GM21381 (cell line): Measurements from ENCODE around the gene CLEC18C.
"Not testable (repeated sequence)": the region's sequence is repeated elsewhere in the genome, so short reads cannot be mapped to it uniquely, and the experiment has no call there.

ENCODE experiments used
- ATAC-seq: cut with Tn5 transposase; IDR thresholded peaks from one replicate; pipeline ENCODE4 v1.9.1; 2021; ENCODE audit warnings: mild to moderate bottlenecking, moderate library complexity; ENCODE audit not compliant: unreplicated experiment

The CLEC18C gene

DNA sequence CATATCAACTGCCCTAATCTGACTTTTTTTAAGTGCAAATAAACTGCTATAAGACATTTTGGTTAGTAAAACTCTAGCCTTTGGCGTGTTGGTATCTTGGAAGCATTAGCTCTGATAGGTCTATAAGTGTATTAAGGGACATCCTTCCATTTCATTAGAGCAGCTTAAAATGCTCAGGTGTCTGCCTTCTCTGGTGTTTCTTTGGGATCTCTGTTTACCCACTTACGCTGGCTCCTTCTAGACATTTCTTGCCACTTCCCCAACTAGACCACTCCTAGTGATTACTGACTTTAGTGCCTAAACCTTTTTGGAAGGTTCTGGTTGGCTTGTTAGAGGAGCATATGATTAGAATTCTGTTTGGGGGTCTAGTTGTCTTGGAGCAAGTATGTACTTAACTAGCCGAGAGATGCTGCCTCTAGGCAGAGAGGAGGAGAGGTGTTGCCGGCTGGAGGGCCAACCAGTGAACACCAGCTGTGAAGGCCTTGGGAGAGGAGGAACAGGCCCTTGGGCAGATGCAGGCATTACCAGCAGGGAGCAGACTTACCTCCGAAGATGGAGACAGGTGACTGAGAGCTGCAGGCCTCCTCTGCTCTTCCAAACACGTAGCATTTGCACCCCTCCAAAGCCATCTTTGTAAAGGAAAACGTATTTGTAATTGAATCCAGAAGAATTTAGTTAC lies 15.2 kb upstream of the CLEC18C start:
- ATAC-seq = no peak

DNA sequence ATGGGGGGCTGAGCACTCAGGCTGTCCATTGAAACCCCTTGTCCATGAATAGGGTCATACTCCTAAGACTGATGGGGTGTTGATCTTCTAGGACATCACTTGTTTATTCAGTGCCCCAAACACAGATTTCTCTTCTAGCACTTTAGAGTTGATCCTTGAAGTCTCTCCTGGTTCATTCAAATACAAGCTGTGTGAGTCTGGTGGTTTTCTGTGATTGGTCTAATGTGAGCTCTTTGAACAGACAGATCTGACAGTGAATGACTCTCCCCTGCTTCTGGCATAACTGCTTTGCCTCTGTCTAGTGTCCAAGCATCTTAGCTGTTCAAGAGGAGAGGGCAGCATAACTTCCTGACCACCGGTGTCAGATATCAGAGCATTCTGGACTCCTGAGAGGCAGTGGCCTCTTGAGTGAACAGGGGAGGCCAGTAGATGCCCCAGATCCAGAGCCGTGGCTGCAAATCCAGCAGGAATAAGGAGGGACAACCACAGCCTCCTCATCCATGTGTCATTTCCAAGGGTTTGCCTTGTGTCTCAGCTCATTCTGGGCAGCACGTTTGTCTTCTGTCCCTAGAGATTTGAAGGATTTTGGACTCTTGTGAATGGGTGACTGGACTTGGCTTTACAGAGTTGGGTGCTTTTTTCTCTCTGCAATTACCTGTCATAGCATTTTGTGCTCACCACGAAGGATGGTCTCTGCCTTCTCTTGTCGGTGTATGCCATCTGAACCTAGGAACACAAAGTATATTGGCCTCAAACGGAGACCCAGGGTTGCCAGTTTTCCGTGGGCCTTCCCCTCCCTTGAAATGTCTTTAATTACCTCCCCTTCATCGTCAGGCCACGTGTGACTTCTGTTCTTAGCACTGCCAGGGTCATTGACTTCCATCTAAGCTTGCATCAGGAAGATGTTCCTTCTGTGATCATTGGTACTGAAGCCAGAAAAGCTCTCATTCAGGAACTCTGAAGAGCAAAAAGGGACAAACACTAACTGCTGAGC lies 13.9 kb upstream of the CLEC18C start:
- no peak for ATAC-seq

DNA sequence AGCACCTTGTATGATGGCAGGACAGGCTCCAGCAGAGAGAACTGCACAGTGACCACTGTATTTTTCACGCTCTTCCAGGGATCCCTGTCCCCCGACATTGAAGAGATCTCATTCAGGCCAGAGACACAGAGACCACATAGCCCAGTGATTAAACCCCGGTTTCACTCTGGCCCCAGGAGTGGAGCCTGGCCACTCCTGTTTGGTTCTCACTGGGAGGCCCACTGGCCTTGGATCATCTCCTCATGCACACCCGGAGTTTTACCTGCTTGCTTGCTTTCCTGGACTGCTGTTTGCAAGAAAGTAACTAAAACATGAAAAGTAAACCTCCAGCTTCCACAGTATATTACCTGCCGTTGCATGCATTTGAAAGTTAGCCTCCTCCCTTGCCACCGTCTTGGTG lies 13.2 kb upstream of the CLEC18C start:
- no peak for ATAC-seq

DNA sequence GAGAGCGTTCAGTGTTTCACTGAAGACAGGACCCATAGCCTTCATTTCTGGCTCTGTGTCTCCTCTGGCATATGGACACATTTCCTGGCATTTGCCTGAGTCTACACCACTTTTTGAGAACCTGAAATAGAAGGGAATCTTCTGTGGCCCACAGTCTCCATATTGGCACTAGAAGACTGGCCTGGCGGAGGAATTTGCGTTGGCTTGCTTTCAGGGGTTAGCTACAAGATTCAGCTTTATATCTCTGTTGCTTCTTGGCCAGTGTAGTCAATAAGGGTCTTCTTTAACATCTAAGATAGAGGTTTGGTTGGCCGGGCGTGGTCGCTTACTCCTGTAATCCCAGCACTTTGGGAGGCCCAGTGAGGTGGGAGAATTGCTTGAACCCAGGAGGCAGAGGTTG lies 12.8 kb upstream of the CLEC18C start:
- ATAC-seq = no peak

DNA sequence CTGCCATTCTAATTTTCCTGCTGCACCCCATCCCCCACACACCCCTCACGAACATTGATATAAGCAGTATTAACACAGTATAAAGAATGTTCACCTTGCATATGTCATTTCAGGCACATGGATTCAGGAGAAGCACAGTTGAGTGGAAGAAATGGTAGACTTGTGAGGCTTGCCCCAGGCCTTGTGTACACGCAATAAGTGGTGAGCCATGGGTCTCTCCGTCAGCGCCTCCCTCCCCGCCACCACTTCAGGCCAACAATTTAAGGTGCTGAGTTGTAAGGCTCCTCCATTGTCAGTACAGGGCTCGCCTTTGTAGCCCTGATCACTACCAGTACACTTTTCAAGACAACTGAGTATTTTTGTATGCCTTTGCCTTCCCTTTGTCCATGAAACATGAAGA lies 12.2 kb upstream of the CLEC18C start:
- ATAC-seq = no peak

DNA sequence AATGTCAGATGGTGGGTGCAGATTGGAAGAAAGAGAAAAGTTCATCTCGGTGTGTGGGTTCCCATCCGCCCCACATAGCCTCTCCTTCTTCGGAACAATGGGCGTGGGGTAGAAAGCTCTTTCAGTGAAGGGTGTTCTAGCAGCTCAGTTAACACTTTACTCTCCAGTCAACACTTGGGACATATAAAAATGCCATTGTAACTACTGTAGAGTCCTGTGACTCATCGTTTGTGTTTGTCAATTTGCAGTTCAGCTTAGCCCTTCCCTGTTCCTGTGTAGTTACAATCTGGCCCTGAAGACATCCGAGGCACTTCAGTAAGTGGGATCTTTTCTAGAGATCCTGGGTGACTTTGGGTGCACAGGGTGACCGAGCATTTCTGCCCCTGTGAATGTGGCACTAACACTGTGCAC lies 11.5 kb upstream of the CLEC18C start:
- ATAC-seq = no peak

DNA sequence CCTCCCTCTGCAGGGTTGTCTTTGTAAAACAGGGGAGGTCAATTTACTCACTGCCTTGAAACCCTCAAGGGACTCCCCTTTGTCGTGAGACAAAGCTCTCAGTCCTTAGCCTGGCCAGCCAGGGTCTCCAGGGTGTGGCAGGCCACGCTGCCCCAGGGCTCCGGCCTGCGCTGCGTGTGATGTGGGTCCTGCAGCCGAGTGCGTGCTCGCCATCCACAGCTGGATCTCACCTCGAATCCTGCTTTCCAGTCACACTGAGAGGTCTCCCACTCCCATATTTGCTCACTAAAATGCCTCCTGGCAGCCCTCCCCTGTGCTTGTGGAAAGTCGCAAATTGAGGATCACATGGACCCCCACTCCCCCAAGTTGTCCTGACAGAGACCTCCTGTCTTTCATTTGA lies 10.0 kb upstream of the CLEC18C start:
- no peak for ATAC-seq

DNA sequence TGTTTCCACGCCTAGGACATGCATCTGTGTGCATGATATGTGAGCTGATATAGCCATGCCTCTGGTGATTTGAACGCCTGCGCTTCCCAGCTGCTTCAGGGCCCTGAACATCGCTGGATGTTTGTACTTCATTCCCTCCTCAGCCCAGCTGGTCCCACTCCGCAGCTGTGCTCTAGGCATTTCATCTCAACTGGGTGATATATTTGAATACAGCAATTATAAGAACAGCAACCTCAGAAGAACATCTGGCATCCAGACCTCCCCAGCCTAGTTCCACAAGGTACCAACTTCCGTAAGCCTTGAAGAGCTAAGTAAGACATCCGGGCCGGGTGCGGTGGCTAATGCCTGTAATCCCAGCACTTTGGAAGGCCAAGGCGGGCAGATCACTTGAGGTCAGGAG lies 6.9 kb upstream of the CLEC18C start:
- not testable (repeated sequence) for ATAC-seq

DNA sequence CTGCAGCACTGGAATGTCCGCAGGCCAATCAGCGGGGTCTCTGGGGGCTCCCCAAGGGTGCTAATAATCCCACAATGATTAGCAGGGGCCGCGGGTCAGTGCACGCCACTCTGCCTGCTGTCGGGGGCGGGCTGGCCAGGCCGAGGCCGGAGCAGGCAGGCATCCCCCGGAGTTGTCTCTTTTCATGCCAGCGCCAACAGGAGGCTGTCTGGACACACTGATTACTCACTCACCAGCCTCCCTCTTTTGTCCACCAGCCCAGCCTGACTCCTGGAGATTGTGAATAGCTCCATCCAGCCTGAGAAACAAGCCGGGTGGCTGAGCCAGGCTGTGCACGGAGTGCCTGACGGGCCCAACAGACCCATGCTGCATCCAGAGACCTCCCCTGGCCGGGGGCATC lies 329 bp downstream of the CLEC18C start:
- not testable (repeated sequence) for ATAC-seq

DNA sequence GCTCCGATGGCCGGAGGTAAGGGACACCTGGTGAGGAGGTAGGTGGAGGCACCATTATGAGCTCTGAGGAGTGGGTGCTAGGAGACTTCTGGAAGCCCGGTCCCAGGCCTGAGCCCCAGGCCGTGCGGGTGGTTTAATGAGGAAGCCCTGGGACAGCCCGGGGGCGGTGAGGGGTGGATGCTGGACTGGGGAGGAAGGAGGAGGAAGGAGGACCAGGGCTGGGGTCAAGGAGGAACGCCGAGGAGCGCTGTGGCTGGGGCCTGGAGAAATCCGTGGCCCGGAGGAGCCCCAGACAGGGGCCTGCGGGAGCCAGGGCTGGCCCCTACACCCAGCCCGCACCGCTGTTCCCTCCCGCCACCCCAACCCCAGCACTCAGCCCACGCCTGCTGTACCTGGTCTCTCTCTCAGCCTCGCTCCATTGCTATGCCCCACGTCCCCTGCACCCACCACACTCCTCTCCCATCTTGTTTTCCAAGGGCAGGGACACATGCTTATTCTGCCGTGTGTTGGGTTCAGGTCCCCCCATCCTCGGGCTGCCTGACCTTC lies 873 bp downstream of the CLEC18C start:
- ATAC-seq = not testable (repeated sequence)

DNA sequence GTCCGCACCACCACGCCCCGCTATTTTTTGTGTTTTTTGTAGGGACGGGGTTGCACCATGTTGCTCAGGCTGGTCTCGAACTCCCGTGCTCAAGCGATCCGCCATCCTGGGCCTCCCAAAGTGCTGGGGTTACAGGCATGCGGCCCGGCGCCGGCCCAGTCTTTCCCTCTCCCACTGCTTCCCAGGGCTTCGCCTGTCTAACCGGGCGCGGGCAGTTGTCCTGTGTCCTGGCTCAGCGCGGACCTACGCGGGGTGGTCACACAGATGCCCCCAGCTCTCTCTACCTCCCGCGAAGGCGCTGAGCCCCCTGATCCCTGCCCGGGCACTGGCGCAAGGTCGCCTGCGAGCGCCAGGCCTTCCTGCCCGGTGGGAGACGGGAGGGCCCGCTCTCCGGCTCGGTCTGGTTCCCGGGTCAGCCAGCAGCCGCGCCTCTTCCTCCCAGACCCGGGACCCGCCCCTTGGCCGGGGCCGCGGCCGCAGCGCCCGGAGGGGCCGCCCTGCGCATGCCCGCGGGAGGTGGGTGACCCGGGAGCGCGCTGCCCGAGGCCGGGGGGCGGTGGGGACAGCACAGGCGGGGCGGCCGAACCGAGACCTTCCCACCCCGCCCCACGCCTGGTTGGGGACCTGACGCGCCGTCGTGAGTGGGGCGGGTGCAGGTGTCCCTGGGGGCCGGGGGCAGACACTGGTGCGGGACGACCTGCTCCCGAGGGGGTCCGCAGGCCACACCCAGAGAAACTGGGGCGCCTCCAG lies 14.4 kb downstream of the CLEC18C start:
- ATAC-seq = not testable (repeated sequence)

DNA sequence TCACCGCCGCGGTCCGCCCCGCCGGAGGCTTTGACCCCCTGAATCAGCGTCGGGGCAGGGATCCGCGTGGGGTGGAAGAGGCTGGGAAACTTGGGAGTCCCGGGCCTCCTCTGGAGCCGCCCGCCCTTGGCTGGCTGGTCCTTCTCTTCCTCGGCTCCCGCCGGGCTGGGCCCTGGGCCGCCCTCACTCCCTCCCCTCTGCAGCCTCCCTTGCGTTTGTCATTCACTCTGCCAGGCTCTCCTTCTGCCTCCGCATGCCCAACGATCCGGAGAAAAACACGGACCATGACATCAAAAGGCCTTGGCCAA lies 15.0 kb downstream of the CLEC18C start:
- ATAC-seq = not testable (repeated sequence)

DNA sequence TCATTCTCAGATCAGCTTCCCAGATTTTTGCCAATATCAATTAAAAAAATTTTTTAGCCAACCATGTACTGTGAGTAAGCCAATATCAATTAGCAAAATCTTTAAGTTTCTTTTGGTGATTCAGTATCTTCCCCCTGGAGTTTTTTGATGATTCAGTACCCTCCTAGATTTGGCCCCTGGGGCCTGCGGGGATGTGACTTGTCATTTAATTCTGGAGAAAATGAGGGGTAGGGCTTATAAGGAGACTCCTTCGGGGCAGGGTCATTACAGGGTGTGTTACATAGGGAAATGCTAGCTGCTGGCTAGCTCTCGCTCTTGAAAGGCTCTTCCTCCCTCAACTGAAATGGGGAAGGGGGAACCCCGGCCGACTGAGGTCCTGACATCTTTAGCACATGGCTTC lies 17.0 kb downstream of the CLEC18C start:
- not testable (repeated sequence) for ATAC-seq

DNA sequence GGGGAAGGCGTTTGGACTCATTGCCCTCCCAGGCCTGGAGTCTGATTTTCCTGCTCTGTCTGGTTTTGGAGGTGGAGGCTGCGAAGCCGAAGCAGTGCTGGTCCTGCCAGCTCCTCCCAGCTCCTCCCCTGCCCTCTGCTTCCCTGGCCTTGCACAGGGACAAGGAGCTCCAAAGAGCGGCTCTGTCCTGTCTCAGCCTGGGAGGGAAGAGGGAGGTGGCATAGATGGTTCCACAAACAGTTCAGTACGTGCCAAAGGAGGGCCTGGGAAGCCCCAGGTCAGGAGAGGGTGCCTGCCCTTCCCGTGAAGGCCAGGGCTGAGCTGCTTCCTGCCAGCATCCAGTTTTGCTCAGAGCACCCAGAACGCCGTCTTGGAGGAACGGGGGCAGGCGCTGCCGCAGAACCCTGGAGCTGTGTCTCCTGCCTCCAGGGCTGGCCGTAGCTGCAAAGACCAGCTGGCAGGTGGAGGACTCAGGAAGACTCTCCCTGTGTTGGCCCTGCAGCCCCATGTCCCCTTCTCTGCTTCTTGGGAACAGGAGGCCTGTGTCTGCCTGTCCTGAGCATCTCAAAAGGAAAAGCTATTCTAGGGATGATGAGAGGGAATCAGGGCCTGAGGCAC lies 23.2 kb downstream of the CLEC18C start:
- ATAC-seq = not testable (repeated sequence)

DNA sequence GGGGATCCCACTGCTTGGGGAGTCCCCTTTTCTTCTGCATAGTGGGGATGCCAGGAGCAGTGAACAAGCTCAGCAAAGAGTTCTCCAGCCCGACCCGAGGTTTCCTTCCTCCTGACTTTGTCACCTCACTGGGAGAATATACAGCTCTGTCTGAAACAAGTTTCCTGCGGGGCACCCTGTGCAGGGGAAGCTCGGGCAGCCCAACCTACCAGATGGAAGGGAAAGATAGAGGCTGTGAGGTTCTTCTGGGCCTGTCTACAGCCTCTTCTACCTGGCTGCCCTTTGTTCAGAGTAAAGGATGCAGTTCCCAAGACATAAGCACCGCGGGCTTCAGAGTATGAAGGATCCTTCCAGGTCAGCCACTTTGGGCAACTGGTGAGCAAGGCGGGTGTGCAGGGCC lies 24.0 kb downstream of the CLEC18C start:
- not testable (repeated sequence) for ATAC-seq

DNA sequence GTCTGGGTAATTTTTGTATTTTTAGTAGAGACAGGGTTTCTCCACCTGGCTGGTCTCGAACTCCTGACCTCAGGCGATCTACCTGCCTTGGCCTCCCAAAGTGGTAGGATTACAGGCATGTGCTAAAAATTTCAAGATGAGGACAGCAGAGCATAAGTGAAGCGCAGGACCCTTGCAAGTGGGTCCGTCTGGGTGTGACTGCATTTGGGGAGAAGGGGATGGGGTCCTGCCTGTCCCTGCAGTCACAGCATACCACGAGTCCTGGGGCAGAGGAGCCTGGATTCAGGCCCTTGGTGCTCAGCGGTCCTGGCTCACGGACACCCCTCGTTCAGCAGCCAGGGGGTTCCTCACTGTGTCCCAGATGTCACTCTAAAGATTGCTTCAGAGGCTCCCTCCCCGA lies 24.6 kb downstream of the CLEC18C start:
- not testable (repeated sequence) for ATAC-seq

DNA sequence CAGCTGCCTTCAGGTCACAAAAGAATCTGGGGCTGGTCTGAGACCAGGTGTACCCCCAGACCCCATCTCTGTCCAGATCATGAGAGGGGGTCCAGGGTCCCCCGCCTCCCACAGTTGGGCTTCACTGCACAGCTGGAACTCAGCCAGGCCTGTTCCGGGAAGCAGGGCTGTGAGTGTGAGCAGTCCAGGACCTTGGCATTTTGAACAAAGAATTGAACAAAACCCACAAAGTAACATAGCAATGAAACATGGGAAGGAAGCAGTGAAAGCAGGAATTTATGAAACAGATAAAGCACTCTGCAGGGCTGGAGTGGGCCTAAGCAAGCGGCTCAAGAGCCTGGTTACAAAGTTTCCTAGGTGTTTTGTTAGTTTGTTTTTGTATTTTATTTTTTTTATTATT lies 25.1 kb downstream of the CLEC18C start:
- ATAC-seq = not testable (repeated sequence)

DNA sequence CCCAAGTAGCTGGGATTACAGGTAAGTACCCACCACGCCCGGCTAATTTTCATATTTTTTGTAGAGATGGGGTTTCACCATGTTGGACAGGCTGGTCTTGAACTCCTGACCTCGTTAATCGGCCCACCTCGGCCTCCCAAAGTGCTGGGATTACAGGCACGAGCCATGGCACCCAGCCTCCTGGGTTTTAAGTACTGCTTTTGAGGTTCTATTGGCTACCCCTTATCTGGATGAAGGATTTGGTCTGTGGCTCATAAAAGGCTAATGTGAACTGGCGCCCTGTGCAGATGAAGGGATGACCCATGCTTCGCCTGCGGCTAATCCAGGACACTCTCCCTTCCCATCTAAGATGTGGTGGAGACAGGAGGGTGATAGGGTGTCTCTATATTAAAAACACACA lies 25.6 kb downstream of the CLEC18C start:
- not testable (repeated sequence) for ATAC-seq

DNA sequence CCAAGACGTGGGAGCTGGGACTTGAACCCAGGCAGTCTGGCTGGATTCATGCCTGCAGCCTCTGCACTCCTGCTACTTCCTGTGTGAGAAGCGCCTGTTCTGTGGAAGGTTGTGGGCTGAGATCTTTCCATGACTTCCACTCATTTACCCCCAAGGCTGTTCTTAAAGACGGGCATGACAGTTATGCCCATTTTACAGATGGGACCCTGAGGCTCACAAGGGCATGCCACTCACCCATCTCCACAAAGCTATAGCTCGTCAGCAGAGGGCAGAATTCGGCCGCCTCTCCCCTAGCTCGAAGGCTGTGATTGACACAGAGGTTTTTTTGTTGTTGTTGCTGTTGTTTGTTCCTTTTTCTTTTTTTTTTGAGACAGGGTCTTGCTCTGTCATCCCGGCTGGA lies 26.5 kb downstream of the CLEC18C start:
- not testable (repeated sequence) for ATAC-seq

DNA sequence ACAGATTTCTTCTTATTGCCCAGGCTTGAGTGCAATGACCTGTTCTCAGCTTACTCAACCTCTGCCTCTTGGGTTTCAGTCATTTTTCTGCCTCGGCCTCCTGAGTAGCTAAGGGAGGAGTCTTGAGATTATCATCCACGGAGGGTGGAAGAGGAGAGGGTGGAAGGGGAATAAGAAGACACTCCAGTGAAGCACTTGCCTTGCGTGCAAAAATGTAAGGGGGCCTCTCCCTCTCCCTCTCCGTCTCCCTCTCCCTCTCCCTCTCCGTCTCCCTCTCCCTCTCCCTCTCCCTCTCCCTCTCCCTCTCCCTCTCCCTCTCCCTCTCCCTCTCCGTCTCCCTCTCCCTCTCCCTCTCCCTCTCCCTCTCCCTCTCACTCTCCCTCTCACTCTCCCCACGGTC lies 29.9 kb downstream of the CLEC18C start:
- ATAC-seq = not testable (repeated sequence)

DNA sequence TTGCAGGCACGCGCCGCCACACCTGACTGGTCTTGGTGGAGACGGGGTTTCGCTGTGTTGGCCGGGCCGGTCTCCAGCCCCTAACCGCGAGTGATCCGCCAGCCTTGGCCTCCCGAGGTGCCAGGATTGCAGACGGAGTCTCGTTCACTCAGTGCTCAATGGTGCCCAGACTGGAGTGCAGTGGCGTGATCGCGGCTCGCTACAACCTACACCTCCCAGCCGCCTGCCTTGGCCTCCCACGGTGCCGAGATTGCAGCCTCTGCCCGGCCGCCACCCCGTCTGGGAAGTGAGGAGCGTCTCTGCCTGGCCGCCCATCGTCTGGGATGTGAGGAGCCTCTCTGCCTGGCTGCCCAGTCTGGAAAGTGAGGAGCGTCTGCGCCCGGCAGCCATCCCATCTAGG lies 30.4 kb downstream of the CLEC18C start:
- ATAC-seq = not testable (repeated sequence)
